Stimulated activated CD8-positive, alpha-beta memory T cell treated with anti-CD3 and anti-CD28 coated beads, Interleukin-4, amount 100 ng/mL, for 24 hours (primary cell): ENCODE data around the gene SPCS2.
A peak's percentile ranks its signal among the peaks of the same experiment; 100 is the strongest.
"Not testable (repeated sequence)": the region's sequence is repeated elsewhere in the genome, so short reads cannot be mapped to it uniquely, and the experiment has no call there.

Experiments used
- DNase-seq: peaks from one replicate; pipeline ENCODE4 v3.0.0-alpha.2; 2020; ENCODE audit warnings: low read depth

Gene SPCS2

DNA sequence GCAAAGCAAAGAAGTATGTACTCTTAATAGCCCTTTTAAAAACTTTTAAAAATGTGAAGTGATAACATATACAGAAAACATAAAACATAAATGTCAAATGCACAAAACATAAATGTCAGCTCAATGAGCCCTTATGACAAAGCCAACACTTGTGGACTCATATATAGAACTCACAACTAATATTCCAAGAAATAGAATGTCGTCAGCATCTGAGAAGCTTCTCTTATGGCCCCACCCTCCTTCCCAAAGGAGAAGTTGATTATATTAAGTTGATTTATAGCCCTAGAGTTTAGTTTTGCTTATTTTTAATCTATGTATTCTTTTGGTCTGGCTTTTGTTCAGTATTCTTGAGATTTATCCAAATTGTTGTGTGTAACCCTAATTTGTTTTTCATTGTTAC, 53.5 kb downstream of the SPCS2 start:
- DNase-seq = no peak

- DNase-seq = no peak
These were observed 55.1 kb downstream of the SPCS2 start for GRCh38 chr11:75004215-75004614.

- DNase-seq = no peak
These were observed 62.3 kb downstream of the SPCS2 start for GRCh38 chr11:75011357-75011756.

DNA sequence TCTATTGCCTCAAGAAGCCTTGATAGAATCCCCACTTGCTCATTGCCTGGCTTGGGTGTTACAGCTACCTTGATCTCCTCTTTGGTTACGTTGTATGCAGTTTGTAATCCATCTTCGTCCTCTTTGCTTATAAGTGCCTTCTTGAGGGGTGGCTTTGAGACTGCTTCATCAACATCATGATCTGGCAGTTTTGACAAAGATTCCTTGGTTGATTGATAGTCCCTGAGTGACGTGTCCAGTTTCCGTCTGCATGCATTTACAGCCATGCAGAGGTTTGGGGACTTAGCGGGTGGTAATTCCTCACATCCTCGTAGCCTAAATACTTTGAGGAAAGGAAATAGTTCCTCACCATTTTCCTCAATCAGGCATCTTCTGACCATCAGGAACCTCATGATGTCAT, 62.8 kb downstream of the SPCS2 start:
- no peak for DNase-seq

DNA sequence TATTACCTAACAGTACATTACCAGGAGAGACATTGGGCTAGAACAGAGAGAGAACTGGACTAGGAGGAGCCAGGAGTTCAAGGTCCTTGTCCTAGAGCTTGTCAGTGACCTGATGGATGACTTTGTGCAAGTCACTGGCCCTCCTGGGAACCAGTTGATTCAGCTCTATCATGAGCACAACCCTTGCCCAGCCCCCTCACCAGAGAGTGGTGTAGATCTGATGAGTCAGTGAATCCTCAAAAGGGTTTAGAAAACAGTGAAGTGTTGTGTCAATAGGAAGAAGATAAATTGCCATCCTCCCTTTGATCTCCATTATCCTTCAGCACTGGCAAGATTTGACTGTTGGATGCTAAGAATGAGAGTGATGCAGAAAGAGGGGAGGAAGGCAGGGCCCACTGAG, 64.0 kb downstream of the SPCS2 start:
- no peak for DNase-seq

DNA sequence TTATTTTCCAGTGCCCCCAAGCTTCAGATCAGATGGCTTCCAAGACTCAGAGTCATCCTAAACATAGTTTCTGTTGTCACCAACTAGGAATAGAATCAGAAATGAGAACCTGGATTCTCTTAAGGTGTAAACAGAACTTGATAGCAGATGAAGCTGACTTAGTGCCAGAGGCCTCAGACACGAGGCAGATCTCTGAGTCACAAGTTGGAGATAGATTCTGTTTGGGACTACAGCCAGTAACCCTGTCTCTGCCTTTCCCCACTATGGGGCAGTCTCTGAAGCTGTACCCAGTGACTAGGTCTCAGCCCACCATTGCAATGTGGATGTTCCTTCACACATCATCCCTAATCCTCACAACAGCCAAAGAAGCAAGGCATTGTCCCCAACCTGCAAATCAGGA, 65.1 kb downstream of the SPCS2 start:
- DNase-seq = no peak

GRCh38 chr11:75019200-75019599, 70.1 kb downstream of the SPCS2 start:
- not testable (repeated sequence) for DNase-seq

DNA sequence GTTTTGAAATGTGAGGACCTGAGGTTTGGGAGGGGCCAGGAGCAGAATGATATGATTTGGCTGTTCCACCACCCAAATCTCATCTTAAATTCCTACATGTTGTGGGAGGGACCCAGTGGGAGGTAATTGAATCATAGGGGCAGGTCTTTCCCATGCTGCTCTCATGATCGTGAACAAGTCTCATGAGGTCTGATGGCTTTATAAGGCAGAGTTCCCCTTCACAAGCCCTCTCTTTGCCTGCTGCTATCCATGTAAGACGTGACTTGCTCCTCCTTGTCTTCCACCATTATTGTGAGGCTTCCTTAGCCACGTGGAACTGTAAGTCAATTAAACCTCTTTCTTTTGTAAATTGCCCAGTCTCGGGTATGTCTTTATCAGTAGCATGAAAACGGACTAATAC, 71.3 kb downstream of the SPCS2 start:
- not testable (repeated sequence) for DNase-seq

- DNase-seq = no peak
These were observed 73.2 kb downstream of the SPCS2 start for GRCh38 chr11:75022296-75022695.

DNA sequence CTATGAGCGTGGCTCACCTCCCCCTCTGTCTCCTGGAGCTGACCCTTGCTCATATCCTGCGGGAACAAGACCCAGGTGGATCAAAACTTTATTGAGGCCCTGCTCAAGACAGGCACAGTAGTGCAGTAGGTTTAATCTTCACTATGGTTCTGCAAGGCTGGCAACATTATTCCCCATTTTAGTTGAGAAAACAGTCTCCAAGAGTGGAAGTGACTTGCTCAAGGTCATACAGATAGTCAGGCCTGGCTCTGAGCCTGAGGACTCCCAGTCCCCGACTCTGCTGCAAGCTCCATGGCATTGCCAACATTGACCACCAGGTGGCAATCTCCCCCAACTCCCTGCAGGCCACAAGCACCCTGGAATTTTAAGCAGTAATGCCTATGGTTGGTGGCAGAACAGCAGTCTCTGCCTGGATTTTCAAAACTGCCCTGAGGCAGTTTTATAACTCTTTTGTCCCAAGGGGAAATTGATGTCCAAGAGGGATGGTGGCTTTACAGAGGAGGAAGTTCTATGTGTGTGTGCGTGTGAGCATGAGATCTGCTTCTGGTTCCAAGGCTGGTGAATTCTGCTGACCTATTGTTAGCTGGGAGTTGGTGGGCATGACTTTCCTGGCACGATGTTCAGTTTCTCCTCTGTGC, 73.8 kb downstream of the SPCS2 start:
- DNase-seq = peak; percentile 57

DNA sequence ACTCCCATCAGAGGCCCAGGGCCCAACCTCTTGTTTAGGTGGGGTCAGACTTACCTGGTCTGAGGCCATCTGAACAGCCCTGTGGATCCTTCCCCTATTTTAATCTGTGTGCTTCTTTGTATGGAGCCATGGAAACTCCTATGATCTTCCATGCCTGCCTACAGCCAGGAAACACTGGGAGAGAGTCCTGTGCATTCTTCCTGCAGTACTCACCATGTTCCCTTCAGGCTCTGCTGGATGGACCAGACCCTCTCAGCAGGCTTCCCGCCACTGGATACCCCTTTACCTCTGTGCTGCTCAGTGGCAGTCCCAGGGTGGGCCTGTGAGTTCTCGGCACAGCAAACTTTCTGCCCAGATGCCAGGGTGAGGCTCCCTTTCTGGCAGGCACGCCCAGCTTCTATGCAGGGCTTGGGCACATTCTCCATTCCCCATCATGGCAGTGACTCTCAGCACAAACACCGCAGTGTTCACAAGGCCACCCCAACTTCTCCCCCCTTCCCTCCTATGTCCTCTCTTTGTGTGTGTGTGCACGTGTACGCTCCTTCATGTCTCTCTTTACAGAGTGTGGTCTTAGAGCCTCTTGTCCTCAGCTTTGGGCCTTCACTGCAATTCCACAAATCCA, 74.5 kb downstream of the SPCS2 start:
- no peak for DNase-seq

DNA sequence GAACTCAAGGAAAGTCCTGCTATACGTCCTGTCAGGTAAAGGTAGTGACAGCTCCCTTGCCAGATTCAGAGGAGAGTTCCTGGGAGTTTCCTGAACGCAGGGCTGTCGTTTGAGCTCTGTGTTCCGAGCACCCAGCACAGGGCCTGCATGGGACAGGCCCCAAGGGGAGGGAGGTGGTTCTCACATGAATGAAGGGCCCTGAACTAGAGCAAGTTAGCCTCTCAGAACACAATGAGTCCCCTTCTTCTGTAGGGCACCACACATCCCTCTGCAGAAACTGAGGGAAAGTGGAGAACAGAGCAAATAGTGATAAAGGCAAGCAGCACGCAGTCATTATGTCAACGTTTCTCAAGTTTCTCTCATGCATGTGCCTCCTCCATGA, 75.0 kb downstream of the SPCS2 start:
- no peak for DNase-seq

DNA sequence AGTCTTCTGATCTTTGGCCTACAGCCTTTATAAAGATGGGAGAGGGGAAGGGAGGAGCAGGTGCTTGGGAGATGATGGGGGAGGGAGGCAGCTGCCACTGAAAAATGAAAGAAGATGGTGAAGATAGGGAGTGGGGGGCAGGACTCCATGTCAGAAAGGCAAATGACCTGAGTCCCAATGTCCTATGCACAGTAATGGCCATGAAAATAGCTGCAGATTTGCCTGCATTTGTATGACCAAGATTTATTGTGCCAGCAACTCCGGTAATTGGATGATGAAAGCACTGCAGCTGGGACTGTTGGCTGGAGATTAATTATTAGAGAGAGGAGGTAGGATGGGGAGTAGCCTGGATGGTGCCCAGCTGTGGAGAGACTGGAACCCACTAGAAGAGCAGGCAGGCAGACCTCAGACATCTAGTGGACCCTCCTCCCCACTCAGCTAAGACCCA, 75.7 kb downstream of the SPCS2 start:
- DNase-seq = no peak

DNA sequence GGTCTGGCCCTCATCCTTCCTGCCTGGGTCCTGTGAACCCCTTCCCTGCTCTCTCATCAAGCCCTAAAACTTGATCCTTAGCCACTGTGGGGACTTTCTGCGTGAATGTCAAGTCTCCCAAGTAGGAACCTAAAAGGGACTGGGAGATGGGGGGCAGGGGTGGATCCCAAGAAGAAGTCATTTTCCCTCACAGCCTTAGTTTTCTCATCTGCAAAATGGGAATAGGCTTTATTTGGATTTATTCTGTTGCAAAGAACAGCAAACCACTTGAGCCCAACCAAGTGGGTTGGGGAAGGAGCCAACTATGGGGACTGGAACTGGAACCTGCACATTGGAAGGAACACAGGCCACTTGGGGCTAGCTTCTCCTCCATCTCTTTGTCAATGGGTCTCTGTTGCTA, 76.5 kb downstream of the SPCS2 start:
- DNase-seq = no peak

DNA sequence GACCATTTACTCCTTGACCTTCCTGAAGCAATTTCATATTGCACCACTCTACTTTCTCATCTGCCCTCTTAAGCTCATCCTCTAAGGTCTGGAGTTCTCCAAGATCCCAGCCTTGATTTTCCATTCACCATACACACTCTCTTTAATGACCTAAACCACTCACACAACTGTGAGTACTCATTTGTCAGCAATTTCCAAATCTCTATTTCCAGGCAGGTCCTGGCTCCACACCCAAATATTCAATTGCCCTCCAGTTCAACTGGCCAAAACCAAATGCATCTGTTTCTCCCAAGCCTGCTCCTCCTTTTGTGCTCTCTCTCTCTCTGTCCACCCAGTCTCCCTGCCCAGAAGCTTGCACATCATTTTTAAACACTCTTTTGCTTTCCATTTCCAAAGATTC, 79.3 kb downstream of the SPCS2 start:
- DNase-seq = no peak
